ENCODE measurements around the gene KRTAP2-3. TPM values are rescaled to one million over a fixed set of nuclear protein-coding genes. Genes with fewer than 3 reads are reported as not detected.

Gene KRTAP2-3
- total RNA-seq, 1 experiment from 2014 or later, result not detected

GRCh38 chr17:41029633-41030245 is 30.2 kb downstream of the KRTAP2-3 start, which contains the start of gene KRTAP1-4:
Gene KRTAP1-4, minus strand, starts transcription at chr17:41030195. Its CDS starts 117 bp downstream, at chr17:41030078.
- DNase-seq (ENCODE audit: unreplicated experiment), result no peak
- Mint-ChIP-seq H3K4me3 (ENCODE audit: unreplicated experiment) (no peak within 1 kb of the TSS), H3K4me1 (ENCODE audit: insufficient read depth, unreplicated experiment) (no peaks in the 10 kb centered on the region), H3K9me3 (ENCODE audit: unreplicated experiment) (no peaks in the 10 kb centered on the region), H3K27ac (ENCODE audit: low read depth, unreplicated experiment) (no peak within 1 kb of the TSS), H3K27me3 (ENCODE audit: insufficient read depth, unreplicated experiment) (no peaks in the 10 kb centered on the region), H3K36me3 (ENCODE audit: insufficient read depth, unreplicated experiment) (no peaks in the 10 kb centered on the region)
- ChIA-PET POLR2A (interaction anchor here (0.5 to 1.5 kb wide), 2 partner anchors 9 to 1252 kb away, joined by 3 to 4 read pairs; no protein-coding TSS in a partner anchor), CTCF (interaction anchor here (1.1 to 1.2 kb wide), 2 partner anchors 293 to 519 kb away, joined by 3 read pairs; no protein-coding TSS in a partner anchor)
- intact Hi-C loops (cut with micrococcal nuclease), result no loop called here
- TF ChIP-seq CTCF (IDR thresholded peaks at IDR 0.05; ENCODE audit: unreplicated experiment), result no peak
- no TSS peak for BruUV-seq (replicated peaks)

GRCh38 chr17:41026715-41027471 is 33.0 kb downstream of the KRTAP2-3 start, which contains the start of gene KRTAP1-5:
Gene KRTAP1-5, minus strand, starts transcription at chr17:41027208. Its CDS starts 53 bp downstream, at chr17:41027155.
- TF ChIP-seq CTCF (IDR thresholded peaks at IDR 0.05; ENCODE audit: unreplicated experiment), result no peak
- H3K36me3 Mint-ChIP-seq (ENCODE audit: insufficient read depth, unreplicated experiment), result no peaks in the 10 kb centered on the region
- ChIA-PET POLR2A (interaction anchor here (0.6 kb wide), 1 partner anchor 370 kb away, joined by 3 read pairs; no protein-coding TSS in a partner anchor), CTCF (interaction anchor here (0.6 kb wide), 1 partner anchor 329 kb away, joined by 3 read pairs; no protein-coding TSS in a partner anchor)
- H3K27me3 Mint-ChIP-seq (ENCODE audit: insufficient read depth, unreplicated experiment), result no peaks in the 10 kb centered on the region
- DNase-seq (ENCODE audit: unreplicated experiment), result peak; percentile 38
- H3K4me3 Mint-ChIP-seq (ENCODE audit: unreplicated experiment), result no peak within 1 kb of the TSS
- no peaks in the 10 kb centered on the region for H3K4me1 Mint-ChIP-seq (ENCODE audit: insufficient read depth, unreplicated experiment)
- BruUV-seq (replicated peaks), result no TSS peak
- H3K27ac Mint-ChIP-seq (ENCODE audit: low read depth, unreplicated experiment), result peak within 1 kb of the TSS; percentile 14
- intact Hi-C loops (cut with micrococcal nuclease), result no loop called here
- H3K9me3 Mint-ChIP-seq (ENCODE audit: unreplicated experiment), result no peaks in the 10 kb centered on the region

GRCh38 chr17:41024697-41025096 is 35.2 kb downstream of the KRTAP2-3 start:
- CTCF ChIA-PET, result no interaction called here
- no peak overlapping the region for H3K27ac Mint-ChIP-seq (ENCODE audit: low read depth, unreplicated experiment)

More at GRCh38 chr17:41024697-41025096, 35.2 kb downstream of the KRTAP2-3 start:
- Mint-ChIP-seq H3K36me3 (ENCODE audit: insufficient read depth, unreplicated experiment) (no peaks in the 10 kb centered on the region), H3K9me3 (ENCODE audit: unreplicated experiment) (no peaks in the 10 kb centered on the region), H3K4me1 (ENCODE audit: insufficient read depth, unreplicated experiment) (no peaks in the 10 kb centered on the region), H3K4me3 (ENCODE audit: unreplicated experiment) (no peak overlapping the region), H3K27me3 (ENCODE audit: insufficient read depth, unreplicated experiment) (no peaks in the 10 kb centered on the region)
- intact Hi-C loops (cut with micrococcal nuclease), result no loop called here
- POLR2A ChIA-PET, result no interaction called here
- no peak for TF ChIP-seq CTCF (IDR thresholded peaks at IDR 0.05; ENCODE audit: unreplicated experiment)
- no TSS peak for BruUV-seq (replicated peaks)
- no peak for DNase-seq (ENCODE audit: unreplicated experiment)
